ENCODE measurements around the gene ZNF398. TPM values are rescaled to one million over a fixed set of nuclear protein-coding genes. Genes with fewer than 3 reads are reported as not detected.
A peak's percentile ranks its signal among the peaks of the same experiment; 100 is the strongest.

Gene ZNF398
- total RNA-seq, 1 experiment from 2014 or later: 62.1 TPM

DNA sequence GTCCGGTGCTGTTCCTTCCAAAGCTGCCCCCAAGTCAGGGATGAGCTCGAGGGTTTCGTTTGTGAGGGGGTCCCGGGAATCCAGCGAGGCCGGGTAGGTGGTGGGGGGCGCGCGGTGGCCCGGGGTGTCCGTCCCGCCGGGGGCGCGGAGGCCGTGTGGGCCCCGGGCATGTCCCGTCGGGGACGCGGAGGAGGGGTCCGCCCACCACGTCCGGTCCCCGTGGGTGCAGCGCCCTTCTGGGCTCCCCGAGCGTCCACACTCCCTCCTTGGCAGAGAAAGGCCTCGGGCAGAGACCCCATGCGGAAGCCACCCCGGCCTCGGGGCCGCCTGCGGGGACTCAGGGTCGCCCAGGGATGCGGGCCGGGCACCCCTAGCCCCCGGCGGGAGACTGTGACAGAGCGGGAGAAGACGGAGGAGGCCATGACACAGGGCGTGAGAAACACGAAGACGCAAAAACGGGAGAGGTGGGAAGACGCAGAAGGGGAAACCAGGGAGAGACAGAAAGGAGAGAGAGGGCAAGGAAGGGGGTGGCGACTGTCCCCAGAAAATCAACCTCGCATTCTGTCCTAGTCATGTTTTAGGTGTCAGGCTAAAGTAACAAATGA is 20.5 kb upstream of the ZNF398 start:
- Mint-ChIP-seq H3K4me3 (peak overlapping the region; percentile 98 to 99), H3K9me3 (peaks cover 19 to 25% of the 10 kb centered on the region in 2 experiments), H3K36me3 (ENCODE audit: insufficient read depth in 1 of 3, low read depth in 3 of 3) (peaks cover 33 to 42% (median 35%) of the 10 kb centered on the region in 3 experiments), H3K27ac (peak overlapping the region; percentile 91 to 99 (median 99)), H3K27me3 (ENCODE audit: low read depth) (no peaks in the 10 kb centered on the region), H3K4me1 (peaks cover 14 to 23% of the 10 kb centered on the region in 2 experiments)
- no CpG with 5 or more reads among the region's 48 CpGs for WGBS (ENCODE audit: extremely low coverage, insufficient read length, low lambda C conversion rate)
- Histone ChIP-seq H4K5ac (ENCODE audit: insufficient read length, low read depth, low read length) (no peak overlapping the region), H3K9ac (ENCODE audit: extremely low read depth, insufficient read length, low read length) (peak overlapping the region; percentile 98), H2AFZ (ENCODE audit: low read length) (no peak overlapping the region), H2BK5ac (ENCODE audit: insufficient read length, low read length) (no peak overlapping the region), H4K91ac (ENCODE audit: insufficient read length, low read depth, low read length) (peak overlapping the region; percentile 59), H3K23ac (ENCODE audit: insufficient read length, low read depth, low read length) (no peak overlapping the region), H2BK15ac (ENCODE audit: low read depth, low read length) (no peak overlapping the region; the same call in 1 of the 2 replicates), H3K27me3 (ENCODE audit: insufficient read depth, low read length) (no peaks in the 10 kb centered on the region), H2BK120ac (ENCODE audit: low read depth, low read length, poor library complexity, severe bottlenecking) (no peak overlapping the region), H3K27ac (ENCODE audit: insufficient read length, low read depth, low read length) (peak overlapping the region; percentile 43), H3K79me1 (ENCODE audit: insufficient read depth, low read depth, low read length, poor library complexity, severe bottlenecking) (peaks cover 5% of the 10 kb centered on the region), H2BK20ac (ENCODE audit: low read depth, low read length, poor library complexity, severe bottlenecking) (no peak overlapping the region), H3T11ph (ENCODE audit: low read length) (no peak overlapping the region), H2AK5ac (ENCODE audit: insufficient read length, low read length) (no peak overlapping the region), H2BK12ac (ENCODE audit: insufficient read length, low read depth, low read length) (no peak overlapping the region), H3K4me2 (ENCODE audit: insufficient read depth, insufficient read length, low read length) (peak overlapping the region; percentile 93), H3K4me1 (ENCODE audit: insufficient read depth, low read length) (no peaks in the 10 kb centered on the region; the same call in 1 of the 2 replicates), H3K79me2 (ENCODE audit: insufficient read depth, low read length) (peaks cover 5% of the 10 kb centered on the region; the same call in 1 of the 2 replicates), H3K18ac (ENCODE audit: insufficient read length, low read depth, low read length) (peak overlapping the region; percentile 32), H3K4ac (ENCODE audit: low read depth, low read length) (peak overlapping the region; percentile 62), H3K9me3 (ENCODE audit: control insufficient read depth, low read depth, low read length) (peaks cover 16% of the 10 kb centered on the region), H4K20me1 (ENCODE audit: control insufficient read depth, insufficient read depth, insufficient read length) (no peaks in the 10 kb centered on the region), H3K23me2 (ENCODE audit: insufficient read length, low read depth, low read length, poor library complexity, severe bottlenecking) (peaks cover 10% of the 10 kb centered on the region), H4K8ac (replicated peaks; ENCODE audit: insufficient read length, low read depth, low read length) (no peak overlapping the region), H3K56ac (ENCODE audit: insufficient read length, low read depth, low read length) (peak overlapping the region; percentile 82), H3K14ac (ENCODE audit: insufficient read depth, low read length) (peak overlapping the region; percentile 85)
- TF ChIP-seq, protein P1, sequence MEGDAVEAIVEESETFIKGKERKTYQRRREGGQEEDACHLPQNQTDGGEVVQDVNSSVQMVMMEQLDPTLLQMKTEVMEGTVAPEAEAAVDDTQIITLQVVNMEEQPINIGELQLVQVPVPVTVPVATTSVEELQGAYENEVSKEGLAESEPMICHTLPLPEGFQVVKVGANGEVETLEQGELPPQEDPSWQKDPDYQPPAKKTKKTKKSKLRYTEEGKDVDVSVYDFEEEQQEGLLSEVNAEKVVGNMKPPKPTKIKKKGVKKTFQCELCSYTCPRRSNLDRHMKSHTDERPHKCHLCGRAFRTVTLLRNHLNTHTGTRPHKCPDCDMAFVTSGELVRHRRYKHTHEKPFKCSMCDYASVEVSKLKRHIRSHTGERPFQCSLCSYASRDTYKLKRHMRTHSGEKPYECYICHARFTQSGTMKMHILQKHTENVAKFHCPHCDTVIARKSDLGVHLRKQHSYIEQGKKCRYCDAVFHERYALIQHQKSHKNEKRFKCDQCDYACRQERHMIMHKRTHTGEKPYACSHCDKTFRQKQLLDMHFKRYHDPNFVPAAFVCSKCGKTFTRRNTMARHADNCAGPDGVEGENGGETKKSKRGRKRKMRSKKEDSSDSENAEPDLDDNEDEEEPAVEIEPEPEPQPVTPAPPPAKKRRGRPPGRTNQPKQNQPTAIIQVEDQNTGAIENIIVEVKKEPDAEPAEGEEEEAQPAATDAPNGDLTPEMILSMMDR (conservative IDR thresholded peaks at IDR 0.05): no peak
- DNase-seq: no peak

Measured in H9 (cell line).